Kidney (tissue), 14 donors: ENCODE data around the gene MZB1. TPM values are rescaled to one million over a fixed set of nuclear protein-coding genes. Genes with fewer than 3 reads are reported as not detected.

ENCODE experiments used
- DNase-seq, 5 donors: peaks; one replicate each; pipeline ENCODE4 v3.0.0-alpha.2; 2013 to 2020
- FAIRE-seq: peaks from 2 replicates; lab custom pipeline; 2012; peaks lifted over from hg19 to GRCh38; lab: Jason Lieb, UNC
- H3K27ac ChIP-seq, 2 donors: one replicate each; pipeline ENCODE4 v1.7.0; 2013; ENCODE audit warnings: low read depth in 2 of 2, low read length in 2 of 2, inconsistent platforms in 1 of 2
- H3K27me3 ChIP-seq: one replicate; pipeline ENCODE4 v1.7.1; 2013; ENCODE audit warnings: low read length, inconsistent platforms; ENCODE audit not compliant: control insufficient read depth, insufficient read depth
- H3K36me3 ChIP-seq, 3 donors: one replicate each; pipeline versions ENCODE4 v1.7.0 to v1.7.1; 2013; ENCODE audit warnings: low read length in 3 of 3, control low read depth in 1 of 3, inconsistent platforms in 1 of 3; ENCODE audit not compliant: insufficient read depth in 3 of 3, control insufficient read depth in 2 of 3
- H3K4me1 ChIP-seq, 3 donors: one replicate each; pipeline versions ENCODE4 v1.7.0 to v1.7.1; 2013; ENCODE audit warnings: low read length in 3 of 3, inconsistent platforms in 1 of 3, low read depth in 1 of 3; ENCODE audit not compliant: control insufficient read depth in 2 of 3, insufficient read depth in 2 of 3
- H3K4me3 ChIP-seq, 3 donors: one replicate each; pipeline versions ENCODE4 v1.7.0 to v1.8.1; 2013; ENCODE audit warnings: low read length in 3 of 3, control low read depth in 1 of 3, inconsistent platforms in 1 of 3
- H3K9ac ChIP-seq, 3 donors: one replicate each; pipeline versions ENCODE4 v1.7.0 to v1.7.1; 2013; ENCODE audit warnings: low read length in 3 of 3, control low read depth in 1 of 3, inconsistent platforms in 1 of 3
- H3K9me3 ChIP-seq, 3 donors: one replicate each; pipeline versions ENCODE4 v1.7.0 to v1.7.1; 2013; ENCODE audit warnings: low read length in 3 of 3, control low read depth in 1 of 3, inconsistent platforms in 1 of 3; ENCODE audit not compliant: control insufficient read depth in 2 of 3, insufficient read depth in 1 of 3
- intact Hi-C: fragments of 100-400 bp; cut with DNase I; formaldehyde crosslinking; loops from one replicate; pipeline ENCODE4 v1.11.1; 2022
- polyA plus RNA-seq: library from polyadenylated mRNA; stranded (reverse); fragments of 350-450 nt; fragmentation: Illumina TruSeq; extraction: RNeasy Lipid Tissue Mini Kit (QIAGEN cat#74804); gene quantifications from one replicate; pipeline ENCODE4 v1.2.3, GENCODE V29; 2014; ENCODE audit warnings: low read depth, low replicate concordance; ENCODE audit not compliant: insufficient read depth
- total RNA-seq: library from RNA; stranded (reverse); fragmentation: NEBNext Ultra II Directional; extraction: Animal tissue kit (Norgen Biotek cat#: 25700); gene quantifications from one replicate; pipeline ENCODE4 v1.2.1, GENCODE V29; 2021
- TF ChIP-seq, protein P1 (sequence below): IDR thresholded peaks from 3 replicates; pipeline ENCODE4 v1.5.1; 2012; ENCODE audit warnings: mild to moderate bottlenecking, moderate library complexity, borderline replicate concordance; ENCODE audit not compliant: insufficient read depth; ENCODE audit errors: extremely low read depth
- donor health status: control.
- donor health status: control.
- donor health status: control.
- donor health status: control.
- donor health status: control.
- donor health status: DM: yes; HTN: yes; CAD: no.
- donor health status: Normal renal cell carcinoma (clear cell type).

Gene MZB1
- total and polyA plus RNA-seq, 2 donors from 2014 or later: 1.2 to 49.6 TPM

DNA sequence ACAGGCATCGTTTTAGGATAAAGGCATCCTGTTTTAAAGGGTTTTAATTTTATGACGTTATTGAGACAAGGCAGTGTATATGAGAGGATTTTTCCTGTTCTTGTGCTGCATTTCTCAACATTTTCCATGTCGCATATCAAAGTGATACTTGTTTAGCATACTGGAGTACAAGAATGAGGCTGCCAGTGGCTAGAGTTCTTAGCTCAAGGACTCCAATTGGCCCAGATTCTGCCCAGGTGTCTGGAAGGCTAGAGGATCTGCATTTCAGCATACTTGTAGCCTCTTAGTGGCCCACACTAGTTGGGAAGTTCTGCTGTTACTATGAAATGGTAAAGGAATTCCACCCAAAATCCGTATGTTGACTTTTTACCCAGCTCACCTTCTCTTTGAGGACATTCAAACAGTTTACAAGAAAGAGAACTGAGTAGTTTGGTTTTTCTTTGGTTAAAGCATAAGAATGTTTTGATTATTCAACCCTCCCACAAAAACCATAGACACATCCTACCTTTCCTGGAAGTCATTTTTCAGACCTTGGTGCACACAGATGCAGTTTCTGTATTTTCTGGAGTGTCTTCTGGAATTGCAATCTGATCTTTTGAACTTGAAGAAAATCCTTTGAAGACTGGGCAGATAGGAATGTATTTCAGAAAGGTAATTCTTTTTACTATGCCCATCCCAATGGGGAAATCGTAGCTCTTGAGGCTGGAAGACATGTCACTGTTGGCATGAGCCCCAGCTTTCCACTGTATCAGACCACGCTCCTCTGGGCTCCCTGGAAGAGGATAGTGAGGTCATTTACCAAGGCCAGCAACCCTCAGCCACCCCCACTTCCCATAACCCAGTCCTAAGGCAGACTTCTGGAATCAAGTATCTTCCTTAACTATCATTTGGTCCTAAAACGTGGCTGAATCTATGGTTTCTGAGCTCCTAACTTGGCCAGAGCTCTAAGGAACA, 18.0 kb downstream of the MZB1 start:
- peak in 1 of 5 donors; percentile 6 for DNase-seq
- FAIRE-seq: no peak
- H3K4me3 ChIP-seq: no peak overlapping the region
- peaks cover 0 to 5% (median 0%) of the 10 kb centered on the region in 3 donors for H3K4me1 ChIP-seq
- H3K9ac ChIP-seq: no peak overlapping the region
- TF ChIP-seq, protein P1, sequence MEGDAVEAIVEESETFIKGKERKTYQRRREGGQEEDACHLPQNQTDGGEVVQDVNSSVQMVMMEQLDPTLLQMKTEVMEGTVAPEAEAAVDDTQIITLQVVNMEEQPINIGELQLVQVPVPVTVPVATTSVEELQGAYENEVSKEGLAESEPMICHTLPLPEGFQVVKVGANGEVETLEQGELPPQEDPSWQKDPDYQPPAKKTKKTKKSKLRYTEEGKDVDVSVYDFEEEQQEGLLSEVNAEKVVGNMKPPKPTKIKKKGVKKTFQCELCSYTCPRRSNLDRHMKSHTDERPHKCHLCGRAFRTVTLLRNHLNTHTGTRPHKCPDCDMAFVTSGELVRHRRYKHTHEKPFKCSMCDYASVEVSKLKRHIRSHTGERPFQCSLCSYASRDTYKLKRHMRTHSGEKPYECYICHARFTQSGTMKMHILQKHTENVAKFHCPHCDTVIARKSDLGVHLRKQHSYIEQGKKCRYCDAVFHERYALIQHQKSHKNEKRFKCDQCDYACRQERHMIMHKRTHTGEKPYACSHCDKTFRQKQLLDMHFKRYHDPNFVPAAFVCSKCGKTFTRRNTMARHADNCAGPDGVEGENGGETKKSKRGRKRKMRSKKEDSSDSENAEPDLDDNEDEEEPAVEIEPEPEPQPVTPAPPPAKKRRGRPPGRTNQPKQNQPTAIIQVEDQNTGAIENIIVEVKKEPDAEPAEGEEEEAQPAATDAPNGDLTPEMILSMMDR: no peak
- peaks cover 6 to 20% (median 8%) of the 10 kb centered on the region in 3 donors for H3K36me3 ChIP-seq
- intact Hi-C loops: no loop called here
- H3K9me3 ChIP-seq: no peaks in the 10 kb centered on the region
- no peaks in the 10 kb centered on the region for H3K27me3 ChIP-seq
- H3K27ac ChIP-seq: no peak overlapping the region

DNA sequence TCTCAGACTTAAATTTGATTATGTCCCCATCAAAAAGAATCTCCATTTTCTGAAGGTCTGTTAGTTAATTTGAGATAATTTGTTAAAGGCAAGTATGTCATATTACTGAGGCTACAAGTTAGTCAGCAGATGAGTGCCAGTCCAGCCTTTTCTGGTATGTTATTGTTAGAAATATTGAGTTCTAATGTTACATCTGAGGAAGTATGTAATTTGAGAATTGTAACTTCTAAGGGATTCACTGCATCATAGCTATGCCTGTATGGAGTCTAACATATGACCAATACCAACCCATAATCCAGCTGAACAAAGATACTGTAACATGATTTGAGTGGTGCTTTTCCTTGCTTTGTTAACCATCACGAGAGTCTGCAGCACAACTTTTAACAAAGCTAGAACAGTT, 20.5 kb downstream of the MZB1 start:
- intact Hi-C loops: no loop called here
- Histone ChIP-seq H3K9me3 (no peaks in the 10 kb centered on the region), H3K36me3 (peaks cover 8 to 40% (median 9%) of the 10 kb centered on the region in 3 donors), H3K27me3 (no peaks in the 10 kb centered on the region), H3K4me1 (peaks cover 0 to 5% (median 0%) of the 10 kb centered on the region in 3 donors), H3K4me3 (no peak overlapping the region), H3K9ac (no peak overlapping the region), H3K27ac (no peak overlapping the region)
- TF ChIP-seq, protein P1: no peak
- no peak for DNase-seq
- FAIRE-seq: no peak

DNA sequence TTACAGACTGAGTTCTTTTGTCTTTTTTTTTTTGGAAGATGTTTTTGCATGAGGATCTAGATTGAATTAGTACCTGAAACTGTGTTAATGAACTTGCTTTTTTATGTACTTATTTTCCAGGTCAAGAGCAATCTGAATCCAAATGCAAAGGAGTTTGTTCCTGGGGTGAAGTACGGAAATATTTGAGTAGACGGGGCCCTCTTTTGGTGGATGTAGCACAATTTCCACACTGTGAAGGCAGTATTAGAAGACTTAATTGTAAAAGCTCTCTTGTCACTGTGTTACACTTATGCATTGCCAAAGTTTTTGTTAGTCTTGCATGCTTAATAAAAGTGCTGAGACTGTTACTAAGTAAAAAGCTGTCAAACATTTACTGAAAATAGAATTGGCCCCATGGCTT, 21.1 kb downstream of the MZB1 start:
- Histone ChIP-seq H3K4me1 (peaks cover 0 to 5% (median 0%) of the 10 kb centered on the region in 3 donors), H3K27ac (no peak overlapping the region), H3K4me3 (no peak overlapping the region), H3K9me3 (no peaks in the 10 kb centered on the region), H3K27me3 (no peaks in the 10 kb centered on the region), H3K9ac (no peak overlapping the region), H3K36me3 (peaks cover 7 to 45% (median 14%) of the 10 kb centered on the region in 3 donors)
- DNase-seq: no peak
- FAIRE-seq: no peak
- intact Hi-C loops: no loop called here
- TF ChIP-seq, protein P1: no peak
